ENCODE data around the gene MYG1. TPM values are rescaled to one million over a fixed set of nuclear protein-coding genes. Genes with fewer than 3 reads are reported as not detected.
"Not testable (repeated sequence)": the region's sequence is repeated elsewhere in the genome, so short reads cannot be mapped to it uniquely, and the experiment has no call there.

The MYG1 gene
- total RNA-seq, 3 donors from 2014 or later: 35.4 to 54.9 (median 38.0) TPM

DNA sequence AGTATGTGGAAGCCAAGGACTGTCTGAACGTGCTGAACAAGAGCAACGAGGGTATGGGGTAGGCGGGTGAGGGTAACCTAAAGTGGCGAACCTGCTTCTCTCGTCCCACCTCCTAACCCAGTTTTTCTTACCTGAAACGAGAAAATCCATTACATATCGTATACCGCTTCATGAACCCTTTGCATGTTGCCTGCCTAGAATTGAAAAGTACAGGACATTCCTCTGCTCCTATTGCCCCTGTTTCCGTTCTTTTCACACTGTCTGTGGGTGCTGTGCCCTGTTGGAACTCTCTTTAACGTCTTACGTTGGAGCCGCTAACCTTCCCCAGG, 3.6 kb upstream of the MYG1 start:
- Histone ChIP-seq H3K36me3 (ENCODE audit: low read depth) (no peaks in the 10 kb centered on the region), H3K9me3 (no peaks in the 10 kb centered on the region), H3K4me3 (peak overlapping the region; percentile 37), H3K4me1 (ENCODE audit: low read depth) (peaks cover 21% of the 10 kb centered on the region)
- peak; percentile 1 for ATAC-seq
- no peak for TF ChIP-seq CTCF (IDR thresholded peaks at IDR 0.05)
- intact Hi-C loops (cut with DNase I, micrococcal nuclease): no loop called here
- DNase-seq: no peak

DNA sequence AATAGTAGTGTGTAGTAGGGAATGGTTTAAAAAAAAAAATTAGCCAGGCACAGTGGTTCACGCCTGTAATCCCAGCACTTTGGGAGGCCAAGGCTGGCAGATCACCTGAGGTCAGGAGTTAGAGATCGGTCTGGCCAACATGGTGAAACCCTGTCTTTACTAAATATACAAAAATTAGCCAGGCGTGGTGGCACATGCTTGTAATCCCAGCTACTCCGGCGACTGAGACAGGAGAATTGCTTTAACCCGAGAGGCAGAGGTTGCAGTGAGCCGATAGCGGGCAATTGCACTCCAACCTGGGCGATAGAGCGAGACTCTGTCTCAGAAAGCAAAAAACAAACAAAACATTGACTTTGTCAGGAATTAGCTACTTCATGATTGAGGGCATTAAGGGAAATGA, 2.4 kb upstream of the MYG1 start:
- peaks cover 21% of the 10 kb centered on the region for H3K4me1 ChIP-seq (ENCODE audit: low read depth)
- H3K4me3 ChIP-seq; H3K36me3 ChIP-seq (ENCODE audit: low read depth); ATAC-seq; intact Hi-C loops (cut with DNase I, micrococcal nuclease); H3K9me3 ChIP-seq; DNase-seq: not testable (repeated sequence)

DNA sequence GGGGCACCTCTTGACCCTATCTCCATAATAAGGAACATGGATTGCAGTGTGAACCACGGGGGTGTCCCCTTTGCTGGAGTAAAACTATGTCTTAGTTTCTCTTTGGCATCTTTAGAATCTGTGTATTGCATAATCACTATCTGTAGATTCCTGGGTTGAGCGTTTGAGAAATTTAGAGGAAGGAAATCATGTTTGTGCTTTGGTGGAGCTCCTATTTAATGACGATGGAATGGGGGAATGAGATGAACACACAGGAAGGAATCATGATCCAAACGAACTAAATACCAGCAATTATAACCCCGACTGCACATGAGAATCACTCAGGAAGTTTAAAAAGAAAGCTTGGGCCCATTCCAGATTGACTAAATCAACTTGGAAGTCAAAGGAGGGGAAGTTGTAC, 1.3 kb upstream of the MYG1 start:
- Histone ChIP-seq H3K4me3 (no peak overlapping the region), H3K36me3 (ENCODE audit: low read depth) (no peaks in the 10 kb centered on the region), H3K9me3 (no peaks in the 10 kb centered on the region), H3K4me1 (ENCODE audit: low read depth) (peaks cover 21% of the 10 kb centered on the region)
- no peak for ATAC-seq
- TF ChIP-seq CTCF (IDR thresholded peaks at IDR 0.05): no peak
- no peak for DNase-seq
- intact Hi-C loops (cut with DNase I, micrococcal nuclease): no loop called here

DNA sequence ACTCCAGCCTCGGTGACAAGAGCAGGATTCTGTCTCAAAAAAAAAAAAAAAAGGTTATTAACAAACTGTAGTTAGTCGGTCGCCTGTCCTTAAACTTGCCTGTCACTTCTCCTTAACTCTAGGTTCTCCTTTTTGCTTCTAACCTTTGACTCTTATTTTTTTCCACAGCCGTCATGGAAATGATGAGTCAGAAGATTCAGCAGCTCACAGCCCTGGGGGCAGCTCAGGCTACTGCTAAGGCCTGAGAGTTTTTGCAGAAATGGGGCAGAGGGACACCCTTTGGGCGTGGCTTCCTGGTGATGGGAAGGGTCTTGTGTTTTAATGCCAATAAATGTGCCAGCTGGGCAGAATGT, 418 bp upstream of the MYG1 start:
- Histone ChIP-seq H3K4me1 (ENCODE audit: low read depth) (peaks cover 21% of the 10 kb centered on the region), H3K4me3 (peak overlapping the region; percentile 59), H3K36me3 (ENCODE audit: low read depth) (no peaks in the 10 kb centered on the region), H3K9me3 (no peaks in the 10 kb centered on the region)
- intact Hi-C loops (cut with DNase I, micrococcal nuclease): no loop called here
- no peak for TF ChIP-seq CTCF (IDR thresholded peaks at IDR 0.05)
- peak in 1 of 3 donors; percentile 24 for DNase-seq
- no peak for ATAC-seq

DNA sequence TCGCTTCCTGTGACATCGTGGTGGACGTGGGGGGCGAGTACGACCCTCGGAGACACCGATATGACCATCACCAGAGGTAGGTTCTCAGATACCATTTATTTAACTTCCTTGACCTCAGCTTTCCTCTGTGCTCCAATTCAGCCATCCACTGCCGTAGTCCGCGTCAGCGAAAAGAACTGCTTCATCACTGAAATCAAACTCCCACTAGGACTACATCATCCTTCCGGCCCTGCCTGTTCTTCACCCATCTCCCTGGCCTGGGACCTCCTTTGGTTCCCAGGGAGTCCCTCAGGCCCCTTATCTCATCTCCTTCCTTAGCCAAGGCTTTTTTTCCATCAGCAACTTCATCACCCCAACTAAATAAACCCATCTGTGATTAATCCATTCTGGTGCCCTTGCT, 692 bp downstream of the MYG1 start:
- ATAC-seq: no peak
- no peak for TF ChIP-seq CTCF (IDR thresholded peaks at IDR 0.05)
- no peaks in the 10 kb centered on the region for H3K9me3 ChIP-seq
- H3K4me3 ChIP-seq: peak overlapping the region; percentile 59
- peaks cover 21% of the 10 kb centered on the region for H3K4me1 ChIP-seq (ENCODE audit: low read depth)
- DNase-seq: no peak
- no peaks in the 10 kb centered on the region for H3K36me3 ChIP-seq (ENCODE audit: low read depth)
- intact Hi-C loops (cut with DNase I, micrococcal nuclease): no loop called here

DNA sequence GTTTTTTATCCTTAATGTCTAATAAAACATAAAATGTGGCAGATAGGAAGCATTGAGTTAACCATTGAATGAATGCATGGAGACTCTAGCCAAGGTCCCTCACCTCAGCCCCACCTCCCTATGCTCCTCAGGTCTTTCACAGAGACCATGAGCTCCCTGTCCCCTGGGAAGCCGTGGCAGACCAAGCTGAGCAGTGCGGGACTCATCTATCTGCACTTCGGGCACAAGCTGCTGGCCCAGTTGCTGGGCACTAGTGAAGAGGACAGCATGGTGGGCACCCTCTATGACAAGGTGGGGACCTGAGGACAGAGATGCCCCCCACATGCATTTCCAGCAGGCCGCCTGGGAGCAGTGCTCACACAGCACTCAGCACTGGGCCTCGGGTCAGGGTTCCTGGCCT, 3.4 kb downstream of the MYG1 start:
- no peak for ATAC-seq

More for the DNA sequence above, 3.4 kb downstream of the MYG1 start:
- intact Hi-C loops (cut with DNase I, micrococcal nuclease): no loop called here
- Histone ChIP-seq H3K4me1 (ENCODE audit: low read depth) (peaks cover 14% of the 10 kb centered on the region), H3K36me3 (ENCODE audit: low read depth) (peaks cover 7% of the 10 kb centered on the region), H3K4me3 (no peak overlapping the region), H3K9me3 (no peaks in the 10 kb centered on the region)
- DNase-seq: no peak
- TF ChIP-seq CTCF (IDR thresholded peaks at IDR 0.05): no peak
